IPS-18a (cell line): Measurements from ENCODE around the gene PLK3.
"Not testable (repeated sequence)": the region's sequence is repeated elsewhere in the genome, so short reads cannot be mapped to it uniquely, and the experiment has no call there.

Experiments used
- H3K27ac ChIP-seq: one replicate; pipeline ENCODE4 v1.5.1; 2013; ENCODE audit warnings: low read length
- H3K27me3 ChIP-seq: one replicate; pipeline ENCODE4 v1.6.1; 2013; ENCODE audit warnings: mild to moderate bottlenecking, low read length; ENCODE audit not compliant: control insufficient read depth, insufficient read depth
- H3K36me3 ChIP-seq: one replicate; pipeline ENCODE4 v1.6.1; 2013; ENCODE audit warnings: low read depth, low read length; ENCODE audit not compliant: control insufficient read depth
- H3K4me1 ChIP-seq: one replicate; pipeline ENCODE4 v1.6.1; 2013; ENCODE audit warnings: low read depth, low read length; ENCODE audit not compliant: control insufficient read depth
- H3K4me3 ChIP-seq: one replicate; pipeline ENCODE4 v1.5.1; 2013; ENCODE audit warnings: low read length
- H3K9ac ChIP-seq: one replicate; pipeline ENCODE4 v1.6.1; 2013; ENCODE audit warnings: mild to moderate bottlenecking, low read length, moderate library complexity
- H3K9me3 ChIP-seq: one replicate; pipeline ENCODE4 v1.6.1; 2013; ENCODE audit warnings: low read depth, low read length; ENCODE audit not compliant: control insufficient read depth

Gene PLK3

GRCh38 chr1:44790968-44791801 lies 9.0 kb upstream of the PLK3 start:
- Histone ChIP-seq H3K4me1 (peaks cover 16% of the 10 kb centered on the region), H3K27me3 (peaks cover 7% of the 10 kb centered on the region), H3K9ac (no peak overlapping the region), H3K4me3 (no peak overlapping the region), H3K36me3 (no peaks in the 10 kb centered on the region), H3K27ac (no peak overlapping the region), H3K9me3 (no peaks in the 10 kb centered on the region)

DNA sequence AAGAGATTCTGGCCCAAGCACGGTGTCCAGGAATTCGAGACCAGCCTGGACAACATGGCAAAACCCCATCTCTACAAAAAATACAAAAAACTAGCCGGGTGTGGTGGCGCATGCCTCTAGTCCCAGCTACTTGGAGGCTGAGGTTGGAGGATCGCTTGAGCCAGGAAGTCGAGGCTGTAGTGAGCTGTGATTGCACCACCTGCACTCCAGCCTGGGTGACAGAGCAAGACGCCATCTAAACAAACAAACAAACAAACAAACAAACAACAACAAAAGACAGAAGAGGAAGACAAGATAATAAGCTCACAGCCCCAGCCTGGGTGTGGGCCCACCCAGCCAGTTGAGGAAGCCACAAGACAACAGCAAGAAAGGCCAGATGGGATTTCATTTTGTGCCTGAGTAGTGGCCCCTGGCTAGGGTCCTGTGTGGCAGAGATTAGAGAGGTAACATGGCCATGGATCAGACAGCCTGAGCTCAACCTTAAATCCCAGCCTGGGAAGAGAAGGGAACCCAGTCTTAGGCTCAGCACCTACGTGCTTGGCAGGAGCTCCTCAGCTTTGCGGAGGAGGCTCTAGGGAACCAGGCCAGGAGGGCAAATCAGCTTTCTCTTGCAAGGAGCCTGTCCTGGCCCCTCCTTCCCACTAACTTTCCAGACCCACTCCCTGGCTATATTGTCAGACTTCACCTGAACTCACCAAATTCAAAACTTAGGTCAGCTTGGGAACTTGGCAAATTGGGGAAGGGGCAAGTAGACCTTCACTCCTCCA lies 7.3 kb upstream of the PLK3 start:
- Histone ChIP-seq H3K27me3 (no peaks in the 10 kb centered on the region), H3K4me1 (peaks cover 9% of the 10 kb centered on the region), H3K9me3 (no peaks in the 10 kb centered on the region), H3K27ac (no peak overlapping the region), H3K4me3 (no peak overlapping the region), H3K36me3 (no peaks in the 10 kb centered on the region), H3K9ac (no peak overlapping the region)

DNA sequence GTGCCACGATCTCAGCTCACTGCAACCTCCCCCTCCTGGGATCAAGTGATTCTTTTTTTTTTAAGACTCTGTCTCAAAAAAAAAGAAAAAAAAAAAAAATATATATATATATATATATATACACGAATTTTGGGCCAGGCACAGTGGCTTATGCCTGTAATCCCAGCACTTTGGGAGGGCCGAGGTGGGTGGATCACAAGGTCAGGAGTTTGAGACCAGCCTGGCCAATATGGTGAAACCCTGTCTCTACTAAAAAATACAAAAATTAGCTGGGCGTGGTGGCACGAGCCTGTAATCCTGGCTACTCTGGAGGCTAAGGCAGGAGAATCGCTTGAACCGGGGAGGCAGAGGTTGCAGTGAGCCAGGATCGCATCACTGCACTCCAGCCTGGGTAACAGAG lies 2.3 kb upstream of the PLK3 start:
- H3K9me3 ChIP-seq, H3K27me3 ChIP-seq, H3K9ac ChIP-seq, H3K4me3 ChIP-seq, H3K27ac ChIP-seq, H3K4me1 ChIP-seq, H3K36me3 ChIP-seq: not testable (repeated sequence)

GRCh38 chr1:44798481-44799365 lies 1.5 kb upstream of the PLK3 start:
- Histone ChIP-seq H3K9me3 (no peaks in the 10 kb centered on the region), H3K4me3 (no peak overlapping the region), H3K9ac (no peak overlapping the region), H3K27ac (no peak overlapping the region), H3K36me3 (peaks cover 9% of the 10 kb centered on the region), H3K27me3 (peaks cover 5% of the 10 kb centered on the region), H3K4me1 (no peaks in the 10 kb centered on the region)

- H3K9me3 ChIP-seq, result no peaks in the 10 kb centered on the region
- no peak overlapping the region for H3K9ac ChIP-seq
- no peaks in the 10 kb centered on the region for H3K4me1 ChIP-seq
- H3K4me3 ChIP-seq, result no peak overlapping the region
- H3K27me3 ChIP-seq, result peaks cover 5% of the 10 kb centered on the region
- no peak overlapping the region for H3K27ac ChIP-seq
- H3K36me3 ChIP-seq, result peaks cover 9% of the 10 kb centered on the region
These were observed 1.5 kb downstream of the PLK3 start for GRCh38 chr1:44801491-44802305.

DNA sequence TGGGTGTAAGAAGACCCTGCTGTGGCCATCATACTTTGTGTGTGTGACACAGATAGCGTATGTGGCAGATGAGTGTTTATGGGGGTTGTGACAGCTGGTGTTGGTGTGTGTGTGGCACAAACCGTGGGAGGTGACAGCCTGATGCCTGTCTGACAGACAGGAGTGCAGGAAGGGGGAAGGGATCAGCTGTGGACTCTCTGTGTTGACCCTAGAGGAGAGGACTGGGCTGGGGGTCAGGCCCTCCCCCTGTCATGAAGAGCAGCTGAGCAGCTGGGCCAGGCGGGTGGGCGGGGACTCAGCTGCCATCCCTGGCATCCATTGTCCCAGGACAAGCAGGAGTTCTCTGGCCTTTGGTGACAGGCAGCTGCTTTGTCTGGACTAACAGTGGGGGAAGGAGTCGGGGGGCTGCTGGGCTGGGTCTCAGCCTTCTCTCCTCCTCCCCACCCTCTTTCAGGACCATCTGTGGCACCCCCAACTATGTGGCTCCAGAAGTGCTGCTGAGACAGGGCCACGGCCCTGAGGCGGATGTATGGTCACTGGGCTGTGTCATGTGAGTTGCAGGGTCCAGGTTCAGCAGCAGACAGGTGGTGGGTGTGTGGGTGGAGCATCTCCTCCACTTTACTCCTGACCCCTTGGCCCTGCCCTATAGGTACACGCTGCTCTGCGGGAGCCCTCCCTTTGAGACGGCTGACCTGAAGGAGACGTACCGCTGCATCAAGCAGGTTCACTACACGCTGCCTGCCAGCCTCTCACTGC lies 2.3 kb downstream of the PLK3 start:
- Histone ChIP-seq H3K4me3 (no peak overlapping the region), H3K36me3 (peaks cover 9% of the 10 kb centered on the region), H3K9ac (no peak overlapping the region), H3K9me3 (no peaks in the 10 kb centered on the region), H3K27me3 (peaks cover 5% of the 10 kb centered on the region), H3K27ac (no peak overlapping the region), H3K4me1 (peaks cover 7% of the 10 kb centered on the region)

DNA sequence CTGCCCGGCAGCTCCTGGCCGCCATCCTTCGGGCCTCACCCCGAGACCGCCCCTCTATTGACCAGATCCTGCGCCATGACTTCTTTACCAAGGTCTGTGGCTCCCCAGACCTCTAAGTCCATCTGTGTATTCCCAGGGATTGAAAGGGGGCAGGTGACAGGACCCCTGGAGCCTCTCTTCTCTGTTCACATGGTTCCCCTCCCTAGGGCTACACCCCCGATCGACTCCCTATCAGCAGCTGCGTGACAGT lies 2.8 kb downstream of the PLK3 start:
- peaks cover 9% of the 10 kb centered on the region for H3K36me3 ChIP-seq
- H3K27me3 ChIP-seq, result peaks cover 5% of the 10 kb centered on the region
- H3K9me3 ChIP-seq, result no peaks in the 10 kb centered on the region
- H3K27ac ChIP-seq, result no peak overlapping the region
- no peak overlapping the region for H3K4me3 ChIP-seq
- H3K4me1 ChIP-seq, result peaks cover 12% of the 10 kb centered on the region
- H3K9ac ChIP-seq, result no peak overlapping the region

DNA sequence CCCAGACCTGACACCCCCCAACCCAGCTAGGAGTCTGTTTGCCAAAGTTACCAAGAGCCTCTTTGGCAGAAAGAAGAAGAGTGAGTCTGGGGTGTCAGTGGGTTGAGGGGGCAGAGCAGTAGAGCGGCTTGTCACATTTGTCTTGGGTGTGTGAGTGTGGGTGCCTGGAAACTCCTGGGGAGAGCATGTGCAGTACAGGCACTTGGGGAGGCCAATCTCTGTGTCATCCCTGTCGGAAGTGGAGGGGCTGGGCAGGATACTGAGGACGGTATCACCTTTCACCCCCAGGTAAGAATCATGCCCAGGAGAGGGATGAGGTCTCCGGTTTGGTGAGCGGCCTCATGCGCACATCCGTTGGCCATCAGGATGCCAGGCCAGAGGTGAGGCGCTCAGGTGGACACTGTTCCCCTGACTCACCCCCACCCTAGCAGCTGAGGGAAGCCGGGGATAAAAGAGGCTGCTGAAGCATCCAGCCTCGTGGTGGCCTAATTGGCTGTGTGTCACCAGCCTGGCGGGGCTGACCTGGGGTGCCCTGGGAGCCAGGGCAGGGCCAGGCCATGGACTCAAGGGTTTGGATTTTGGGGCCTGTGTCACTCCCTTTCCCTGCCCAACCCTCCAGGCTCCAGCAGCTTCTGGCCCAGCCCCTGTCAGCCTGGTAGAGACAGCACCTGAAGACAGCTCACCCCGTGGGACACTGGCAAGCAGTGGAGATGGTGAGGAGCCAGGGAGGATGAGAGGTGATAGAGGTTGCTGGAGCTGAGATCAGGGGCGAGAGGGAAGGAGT lies 3.3 kb downstream of the PLK3 start:
- no peak overlapping the region for H3K27ac ChIP-seq
- H3K27me3 ChIP-seq, result peaks cover 5% of the 10 kb centered on the region
- peaks cover 9% of the 10 kb centered on the region for H3K36me3 ChIP-seq
- H3K9me3 ChIP-seq, result no peaks in the 10 kb centered on the region
- peaks cover 16% of the 10 kb centered on the region for H3K4me1 ChIP-seq
- H3K9ac ChIP-seq, result no peak overlapping the region
- no peak overlapping the region for H3K4me3 ChIP-seq

DNA sequence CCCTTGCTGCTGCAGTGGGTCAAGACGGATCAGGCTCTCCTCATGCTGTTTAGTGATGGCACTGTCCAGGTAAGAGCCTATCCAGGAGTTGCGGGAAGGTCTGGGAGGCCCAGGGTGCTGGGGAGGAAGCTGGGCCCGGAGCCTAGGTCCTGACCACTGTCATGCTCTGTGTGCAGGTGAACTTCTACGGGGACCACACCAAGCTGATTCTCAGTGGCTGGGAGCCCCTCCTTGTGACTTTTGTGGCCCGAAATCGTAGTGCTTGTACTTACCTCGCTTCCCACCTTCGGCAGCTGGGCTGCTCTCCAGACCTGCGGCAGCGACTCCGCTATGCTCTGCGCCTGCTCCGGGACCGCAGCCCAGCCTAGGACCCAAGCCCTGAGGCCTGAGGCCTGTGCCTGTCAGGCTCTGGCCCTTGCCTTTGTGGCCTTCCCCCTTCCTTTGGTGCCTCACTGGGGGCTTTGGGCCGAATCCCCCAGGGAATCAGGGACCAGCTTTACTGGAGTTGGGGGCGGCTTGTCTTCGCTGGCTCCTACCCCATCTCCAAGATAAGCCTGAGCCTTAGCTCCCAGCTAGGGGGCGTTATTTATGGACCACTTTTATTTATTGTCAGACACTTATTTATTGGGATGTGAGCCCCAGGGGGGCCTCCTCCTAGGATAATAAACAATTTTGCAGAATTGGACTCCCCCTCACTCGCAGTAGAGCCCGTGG lies 5.3 kb downstream of the PLK3 start:
- Histone ChIP-seq H3K27ac (no peak overlapping the region), H3K4me3 (no peak overlapping the region), H3K9me3 (no peaks in the 10 kb centered on the region), H3K4me1 (peaks cover 28% of the 10 kb centered on the region), H3K36me3 (peaks cover 9% of the 10 kb centered on the region), H3K27me3 (peaks cover 5% of the 10 kb centered on the region), H3K9ac (no peak overlapping the region)
